Urinary bladder (tissue), 4 donors: ENCODE results near the gene SLC34A1. TPM values are rescaled to one million over a fixed set of nuclear protein-coding genes. Genes with fewer than 3 reads are reported as not detected.

Source experiments
- DNase-seq: peaks from one replicate; pipeline ENCODE4 v3.0.0-alpha.2; 2015; ENCODE audit errors: extremely low spot score
- H3K27ac ChIP-seq: one replicate; pipeline ENCODE4 v1.5.1; 2013; ENCODE audit warnings: low read depth, mild to moderate bottlenecking, moderate library complexity
- H3K36me3 ChIP-seq: one replicate; pipeline ENCODE4 v1.6.1; 2013; ENCODE audit warnings: mild to moderate bottlenecking, moderate library complexity; ENCODE audit not compliant: insufficient read depth
- H3K4me1 ChIP-seq: one replicate; pipeline ENCODE4 v1.6.1; 2013; ENCODE audit warnings: mild to moderate bottlenecking, moderate library complexity; ENCODE audit not compliant: insufficient read depth
- H3K4me3 ChIP-seq: one replicate; pipeline ENCODE4 v1.5.1; 2013; ENCODE audit warnings: low read depth, low read length
- WGBS: extraction: QIAGEN DNeasy Blood & Tissue Kit; methylation state at CpG from one replicate; pipeline ENCODE4 v1.1.7; 2013; 5-methylcytosine and 5-hydroxymethylcytosine counted together
- polyA plus RNA-seq: library from polyadenylated mRNA; stranded (reverse); fragments of 200-250 nt; gene quantifications from one replicate; pipeline ENCODE4 v1.2.3, GENCODE V29; 2013
- total RNA-seq: library from RNA; depleted of rRNA; stranded (reverse); fragments of >200 nt; gene quantifications from one replicate; pipeline ENCODE4 v1.2.3, GENCODE V29; 2014
- donor health status: healthy with polysubstance abuse.
- donor health status: healthy.

SLC34A1 gene
- total and polyA plus RNA-seq, 2 donors: 0.04 TPM; not detected in 1

- WGBS: 83% methylated on average over 5 of the region's 5 CpGs
- H3K27ac ChIP-seq: no peak overlapping the region
- DNase-seq: no peak
- no peaks in the 10 kb centered on the region for H3K4me1 ChIP-seq
- H3K4me3 ChIP-seq: no peak overlapping the region
- no peaks in the 10 kb centered on the region for H3K36me3 ChIP-seq
Measured at GRCh38 chr5:177393990-177394389, 9.8 kb downstream of the SLC34A1 start.

DNA sequence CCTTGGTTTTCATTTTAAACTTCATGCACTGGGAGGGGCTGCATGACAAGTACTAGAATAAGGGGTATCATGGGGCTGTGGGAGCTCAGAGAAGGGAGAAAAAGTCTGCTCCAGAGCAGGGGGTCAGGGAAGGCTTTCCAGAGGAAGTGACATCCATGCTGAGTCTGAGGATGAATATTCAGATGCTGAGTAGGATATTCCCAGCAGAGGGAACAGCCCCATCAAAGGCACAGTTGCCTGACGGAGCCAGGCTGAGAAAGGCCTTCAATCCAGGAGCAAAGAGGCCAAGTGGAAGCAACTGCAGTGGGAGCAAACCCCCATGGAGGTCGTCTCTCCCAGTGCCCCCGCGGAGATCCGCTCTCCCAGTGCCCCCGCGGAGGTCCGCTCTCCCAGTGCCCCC, 11.8 kb downstream of the SLC34A1 start:
- no peak for DNase-seq
- no peak overlapping the region for H3K4me3 ChIP-seq
- 39% methylated on average over 8 of the region's 8 CpGs for WGBS
- no peak overlapping the region for H3K27ac ChIP-seq
- H3K4me1 ChIP-seq: no peaks in the 10 kb centered on the region
- H3K36me3 ChIP-seq: no peaks in the 10 kb centered on the region

GRCh38 chr5:177396807-177397206, 12.6 kb downstream of the SLC34A1 start:
- Histone ChIP-seq H3K27ac (no peak overlapping the region), H3K4me1 (no peaks in the 10 kb centered on the region), H3K4me3 (no peak overlapping the region), H3K36me3 (no peaks in the 10 kb centered on the region)
- 88% methylated on average over 10 of the region's 10 CpGs for whole genome bisulfite sequencing
- no peak for DNase-seq

GRCh38 chr5:177397875-177398390, 13.7 kb downstream of the SLC34A1 start:
- H3K27ac ChIP-seq: no peak overlapping the region
- 87% methylated on average over 16 of the region's 16 CpGs for WGBS

DNA sequence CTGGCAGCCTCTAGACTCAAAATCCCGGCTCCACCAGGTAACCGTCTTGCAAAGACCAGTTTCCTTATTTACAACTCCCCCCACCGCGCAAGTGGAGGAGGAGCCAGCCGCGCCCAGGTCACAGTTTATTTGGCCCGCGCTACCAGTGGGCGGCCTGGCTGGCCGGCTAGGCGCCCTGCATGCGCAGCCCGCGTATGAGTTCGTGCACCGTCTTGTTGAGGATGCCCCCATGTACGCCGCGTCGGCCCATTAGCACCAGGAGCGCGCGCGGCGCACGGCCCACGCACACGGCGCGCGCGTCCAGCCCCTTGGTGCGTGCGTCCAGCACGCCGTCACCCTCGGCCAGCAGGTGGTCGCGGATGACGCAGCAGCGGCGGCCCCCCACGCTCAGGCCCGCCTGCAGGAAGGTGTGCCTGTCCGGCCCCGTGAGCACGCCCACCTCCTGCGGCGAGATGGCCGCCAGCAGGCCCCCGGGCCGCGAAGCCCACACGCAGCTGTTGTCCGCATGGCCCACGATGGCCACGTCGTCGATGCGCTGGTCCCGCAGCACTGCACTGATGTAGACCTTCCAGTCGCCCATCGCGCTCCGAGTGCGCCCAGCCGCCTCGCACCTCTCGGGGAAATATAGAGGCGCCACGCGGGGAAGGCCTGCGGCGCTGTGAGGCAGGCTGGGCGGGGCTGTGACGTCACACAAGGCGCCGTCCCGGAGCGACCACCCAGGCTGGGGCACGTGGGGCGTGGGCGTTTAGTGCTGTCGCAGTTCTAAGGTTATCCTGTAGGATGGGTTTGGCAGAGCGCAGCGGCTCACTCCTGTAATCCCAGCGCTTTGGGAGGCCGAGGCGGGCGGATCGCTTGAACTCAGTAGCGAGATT, 16.0 kb downstream of the SLC34A1 start, which contains the start of gene PFN3:
TSS of gene PFN3 (minus strand) at position 665 of the 872 bp plus-strand sequence. CDS start at position 580, 85 bp downstream.
- Histone ChIP-seq H3K36me3 (no peaks in the 10 kb centered on the region), H3K4me3 (no peak within 1 kb of the TSS), H3K4me1 (no peaks in the 10 kb centered on the region), H3K27ac (no peak within 1 kb of the TSS)
- DNase-seq: no peak
- 11% methylated on average over 92 of the region's 92 CpGs for WGBS

More at GRCh38 chr5:177397875-177398390, 13.7 kb downstream of the SLC34A1 start:
- DNase-seq: no peak
- no peaks in the 10 kb centered on the region for H3K4me1 ChIP-seq
- H3K4me3 ChIP-seq: no peak overlapping the region
- H3K36me3 ChIP-seq: no peaks in the 10 kb centered on the region

DNA sequence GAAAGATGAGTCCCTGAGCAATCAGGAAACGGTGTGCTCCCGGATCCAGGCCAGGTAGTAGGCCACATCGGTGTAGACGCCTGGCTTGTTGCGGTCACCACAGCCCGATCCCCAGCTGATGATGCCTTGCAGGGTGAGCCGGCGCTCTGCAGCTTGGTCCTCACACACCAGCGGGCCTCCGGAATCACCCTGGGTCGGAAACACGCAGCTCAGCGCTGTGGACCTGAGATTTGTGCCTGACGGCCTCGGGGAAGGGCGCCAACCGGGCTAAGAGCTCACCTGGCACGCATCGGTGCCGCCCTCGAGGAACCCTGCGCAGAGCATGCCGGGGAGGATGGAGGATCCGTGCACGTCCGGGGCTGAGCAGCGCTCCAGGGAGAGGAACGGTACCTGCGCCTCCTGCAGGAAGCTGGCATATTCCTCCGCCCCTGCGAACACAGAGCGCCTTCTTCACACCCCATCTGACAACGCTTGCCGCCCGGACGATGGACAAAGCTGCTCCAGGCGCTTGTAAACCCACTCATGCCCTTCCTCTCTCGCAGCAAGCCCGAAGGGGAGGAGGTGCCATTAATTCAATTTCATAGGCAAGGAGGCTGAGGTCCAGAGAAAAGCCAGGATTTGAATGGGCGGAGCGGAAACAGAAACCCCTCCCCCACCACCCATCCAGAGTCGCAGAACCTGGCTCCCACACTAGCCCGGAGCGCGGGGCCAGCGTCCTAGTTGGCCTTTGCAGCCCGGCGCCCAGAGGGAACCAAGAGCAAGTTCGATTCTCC, 18.2 kb downstream of the SLC34A1 start:
- DNase-seq: no peak
- Histone ChIP-seq H3K36me3 (no peaks in the 10 kb centered on the region), H3K4me3 (no peak overlapping the region), H3K27ac (no peak overlapping the region), H3K4me1 (no peaks in the 10 kb centered on the region)
- 6% methylated on average over 49 of the region's 49 CpGs for whole genome bisulfite sequencing

- H3K36me3 ChIP-seq: no peaks in the 10 kb centered on the region
- WGBS: 2% methylated on average over 61 of the region's 61 CpGs
- H3K27ac ChIP-seq: no peak overlapping the region
- no peak for DNase-seq
- no peaks in the 10 kb centered on the region for H3K4me1 ChIP-seq
- peak overlapping the region; percentile 41 for H3K4me3 ChIP-seq
Measured at GRCh38 chr5:177403102-177403791, 19.0 kb downstream of the SLC34A1 start.

DNA sequence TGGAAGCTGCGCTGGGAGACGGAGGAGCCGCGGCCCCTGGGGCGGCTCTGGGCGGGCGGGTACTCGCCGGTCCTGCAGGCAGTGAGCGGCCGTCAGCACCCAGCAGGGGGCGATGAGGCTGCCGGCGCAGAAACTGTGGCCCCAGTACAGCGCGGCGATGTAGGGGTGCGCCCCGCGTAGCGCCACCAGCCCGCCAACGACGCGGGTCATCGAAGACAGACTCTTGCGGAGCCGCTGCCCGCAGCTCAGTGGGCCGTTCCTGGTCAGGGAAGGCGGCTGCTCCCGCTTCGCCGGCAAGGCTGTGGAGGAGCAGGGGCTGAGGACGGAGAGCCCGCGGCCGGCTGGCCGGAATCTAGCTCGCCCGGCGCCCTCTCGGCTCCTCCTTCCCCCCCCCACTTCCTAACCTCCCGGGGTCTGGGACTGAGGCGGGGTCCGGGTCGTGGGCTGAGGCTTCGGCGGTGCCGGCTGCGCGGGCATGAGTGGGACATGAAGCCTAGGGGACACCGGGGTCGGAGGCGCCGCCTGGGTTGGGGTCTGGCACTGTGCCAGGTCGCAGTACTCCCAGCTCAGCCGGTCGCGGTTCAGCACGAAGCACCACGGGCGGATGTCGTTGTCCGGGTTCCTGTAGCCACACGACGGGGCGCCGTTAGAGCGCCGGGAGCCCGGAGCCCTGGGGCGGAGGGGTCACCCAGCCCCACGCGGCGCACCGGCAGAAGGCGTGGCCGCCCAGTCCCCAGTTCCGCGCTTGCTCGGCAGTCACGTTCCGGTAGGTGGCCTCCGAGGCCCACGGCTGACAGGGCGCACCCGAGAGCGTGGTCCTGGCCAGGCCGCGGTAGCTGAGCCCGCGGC, 19.8 kb downstream of the SLC34A1 start:
- Histone ChIP-seq H3K36me3 (no peaks in the 10 kb centered on the region), H3K27ac (no peak overlapping the region), H3K4me3 (peak overlapping the region; percentile 41), H3K4me1 (no peaks in the 10 kb centered on the region)
- WGBS: under 1% methylated on average over 93 of the region's 93 CpGs
- DNase-seq: no peak

GRCh38 chr5:177404641-177405179, 20.5 kb downstream of the SLC34A1 start:
- WGBS: 39% methylated on average over 16 of the region's 16 CpGs
- Histone ChIP-seq H3K4me3 (no peak overlapping the region), H3K36me3 (no peaks in the 10 kb centered on the region), H3K4me1 (no peaks in the 10 kb centered on the region), H3K27ac (no peak overlapping the region)
- no peak for DNase-seq

- no peak overlapping the region for H3K4me3 ChIP-seq
- no peak for DNase-seq
- H3K4me1 ChIP-seq: no peaks in the 10 kb centered on the region
- 95% methylated on average over 2 of the region's 2 CpGs for WGBS
- H3K27ac ChIP-seq: no peak overlapping the region
- H3K36me3 ChIP-seq: no peaks in the 10 kb centered on the region
Measured at GRCh38 chr5:177405312-177405711, 21.1 kb downstream of the SLC34A1 start.

DNA sequence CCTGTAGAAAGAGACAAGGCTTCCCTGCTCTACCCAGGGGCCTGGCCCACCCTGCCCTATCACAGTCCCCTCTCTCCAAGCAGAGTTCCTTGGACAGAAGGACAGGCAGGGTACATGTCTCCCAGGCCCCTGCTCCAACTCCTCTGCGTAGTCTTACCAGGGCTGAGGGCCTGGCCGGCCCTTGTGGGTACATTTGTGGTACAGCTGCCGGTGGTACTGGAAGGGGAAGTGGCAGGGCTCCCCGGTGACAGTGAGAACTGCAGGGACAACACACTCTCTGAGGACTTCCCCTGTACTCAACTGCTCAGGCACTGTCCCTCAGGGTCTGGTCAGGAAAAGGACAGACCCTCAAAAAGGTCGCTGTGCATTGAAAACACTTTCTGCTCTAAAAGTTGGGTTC, 21.6 kb downstream of the SLC34A1 start:
- H3K4me1 ChIP-seq: no peaks in the 10 kb centered on the region
- no peak overlapping the region for H3K4me3 ChIP-seq
- 82% methylated on average over 5 of the region's 5 CpGs for WGBS
- H3K27ac ChIP-seq: no peak overlapping the region
- no peak for DNase-seq
- no peaks in the 10 kb centered on the region for H3K36me3 ChIP-seq

DNA sequence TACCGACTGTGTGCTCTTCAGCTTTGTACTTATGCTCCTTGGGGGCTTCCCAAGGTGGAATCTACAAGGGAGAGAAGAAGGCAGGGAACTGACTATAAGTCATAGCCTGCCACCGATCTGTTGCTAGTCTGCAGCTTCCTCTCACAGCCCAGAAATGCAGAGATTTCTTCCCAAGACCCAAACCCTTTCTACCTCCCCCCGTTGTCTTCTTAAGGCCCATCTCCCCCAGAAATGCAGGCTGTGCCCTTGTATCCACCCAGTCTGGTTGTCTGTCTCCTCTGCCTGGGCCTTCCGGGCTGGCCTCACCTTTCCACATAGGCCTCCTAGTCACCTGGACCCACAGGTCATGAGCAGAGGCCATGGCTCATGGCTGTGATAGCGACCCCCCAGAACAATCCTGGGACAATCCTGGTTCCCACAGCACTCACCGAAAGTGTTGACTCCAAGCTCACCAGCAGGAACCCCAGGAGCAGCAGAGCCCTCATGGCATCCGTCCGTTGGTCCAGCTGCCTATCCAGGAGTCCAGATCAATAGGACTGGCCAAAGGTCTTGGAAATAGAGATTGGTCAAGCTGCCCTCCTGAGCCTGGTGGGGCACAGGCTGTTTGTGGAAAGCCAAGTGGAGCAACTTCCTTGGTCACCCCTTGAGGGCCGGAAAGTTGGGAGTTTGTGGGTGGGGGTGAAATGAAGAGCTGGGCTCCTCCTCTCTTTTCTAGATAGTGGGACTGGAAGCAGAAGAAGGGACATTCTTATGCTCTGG, 25.0 kb downstream of the SLC34A1 start, which contains the start of gene F12:
TSS of gene F12 (minus strand) at position 522 of the 759 bp plus-strand sequence. CDS start at position 485, 37 bp downstream.
- Histone ChIP-seq H3K4me1 (no peaks in the 10 kb centered on the region), H3K36me3 (no peaks in the 10 kb centered on the region), H3K27ac (no peak within 1 kb of the TSS), H3K4me3 (no peak within 1 kb of the TSS)
- WGBS: 91% methylated on average over 9 of the region's 9 CpGs
- no peak for DNase-seq
